ENCODE results near the gene FEV.
"Not testable (repeated sequence)": the region's sequence is repeated elsewhere in the genome, so short reads cannot be mapped to it uniquely, and the experiment has no call there.

The FEV gene

DNA sequence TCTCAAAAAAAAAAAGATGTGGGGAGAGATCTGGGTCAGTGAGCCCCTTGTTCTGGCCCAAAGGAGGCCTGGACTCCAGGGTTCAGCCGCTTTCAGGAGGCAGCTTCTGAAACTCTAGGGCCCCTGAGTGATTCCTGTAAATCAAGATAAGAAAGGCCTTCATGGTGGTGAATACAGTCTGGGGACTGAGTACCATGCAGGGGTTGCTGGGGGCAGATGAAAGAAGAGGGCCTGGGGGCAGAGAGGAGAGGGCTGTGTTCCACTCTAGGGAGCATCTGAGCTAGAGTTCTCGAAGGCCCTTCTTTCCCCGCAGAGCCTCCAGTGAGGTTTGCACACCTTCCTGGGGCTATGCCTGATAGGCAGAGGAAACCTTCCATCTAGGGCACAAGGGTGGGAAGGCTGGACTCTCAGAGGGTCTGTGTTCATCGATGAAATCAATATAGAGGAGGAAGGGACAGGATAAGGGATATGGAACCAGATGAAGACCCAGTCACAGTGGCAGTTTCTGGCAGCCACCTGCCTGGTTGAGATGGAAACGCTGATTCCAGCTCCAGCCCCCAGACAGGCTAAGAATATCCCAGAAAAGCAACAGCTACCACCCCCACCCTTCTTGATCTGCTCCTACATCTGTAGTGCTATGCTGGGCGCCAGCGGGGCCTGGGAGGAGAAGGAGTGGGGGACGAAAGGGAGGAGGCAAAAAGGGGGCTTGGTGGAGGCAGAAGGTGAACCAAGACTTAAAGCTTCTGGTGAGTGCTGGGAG is 30.3 kb downstream of the FEV start:
- TF ChIP-seq PAX5 (IDR thresholded peaks at IDR 0.05; ENCODE audit: insufficient read depth, low read length, severe bottlenecking) (no peak), SPI1 (IDR thresholded peaks at IDR 0.05; ENCODE audit: low read depth, low read length) (no peak), TAF1 (IDR thresholded peaks at IDR 0.05; ENCODE audit: low read depth, low read length) (no peak), POLR2AphosphoS5 (IDR thresholded peaks at IDR 0.05; ENCODE audit: low read depth, low read length) (no peak), POU2F2 (IDR thresholded peaks at IDR 0.05; ENCODE audit: low read depth, low read length) (no peak), POLR2A (IDR thresholded peaks at IDR 0.05; ENCODE audit: low read depth, low read length) (no peak)
- FAIRE-seq (no peak), DNase-seq (ENCODE audit: insufficient read length, low spot score) (no peak)

DNA sequence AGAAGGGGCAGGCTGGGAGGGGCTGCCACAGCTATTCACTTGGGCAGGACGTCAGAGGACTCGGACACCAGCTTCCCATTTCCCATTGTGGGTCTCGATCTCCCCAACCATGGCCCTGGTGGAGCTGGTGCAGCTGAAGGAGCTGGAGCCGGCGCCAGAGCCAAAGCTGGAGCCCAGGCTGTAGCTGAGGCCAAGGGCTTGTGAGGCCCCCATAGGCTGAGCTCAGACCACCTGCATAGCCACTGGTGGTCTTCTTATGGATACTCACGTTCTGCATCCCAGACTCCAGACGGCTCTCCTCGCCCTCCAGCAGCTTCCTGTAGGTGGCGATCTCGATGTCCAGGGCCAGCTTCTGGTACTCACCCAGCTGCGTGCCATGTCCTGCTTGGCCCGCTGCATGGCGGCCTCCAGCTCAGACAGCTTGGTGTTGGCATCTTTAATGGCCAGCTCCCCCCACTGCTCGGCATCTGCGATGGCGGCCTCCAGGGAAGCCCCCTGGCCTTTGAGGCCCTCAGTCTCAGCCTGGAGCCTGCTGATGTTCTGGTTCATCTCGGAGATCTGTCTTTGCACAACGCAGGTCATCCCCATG is 31.5 kb downstream of the FEV start:
- DNase-seq (ENCODE audit: insufficient read length, low spot score) (no peak), FAIRE-seq (no peak)
- TF ChIP-seq PAX5 (IDR thresholded peaks at IDR 0.05; ENCODE audit: insufficient read depth, low read length, severe bottlenecking) (no peak), POLR2AphosphoS5 (IDR thresholded peaks at IDR 0.05; ENCODE audit: low read depth, low read length) (no peak), POLR2A (IDR thresholded peaks at IDR 0.05; ENCODE audit: low read depth, low read length) (no peak), TAF1 (IDR thresholded peaks at IDR 0.05; ENCODE audit: low read depth, low read length) (no peak), SPI1 (IDR thresholded peaks at IDR 0.05; ENCODE audit: low read depth, low read length) (no peak), POU2F2 (IDR thresholded peaks at IDR 0.05; ENCODE audit: low read depth, low read length) (no peak)

DNA sequence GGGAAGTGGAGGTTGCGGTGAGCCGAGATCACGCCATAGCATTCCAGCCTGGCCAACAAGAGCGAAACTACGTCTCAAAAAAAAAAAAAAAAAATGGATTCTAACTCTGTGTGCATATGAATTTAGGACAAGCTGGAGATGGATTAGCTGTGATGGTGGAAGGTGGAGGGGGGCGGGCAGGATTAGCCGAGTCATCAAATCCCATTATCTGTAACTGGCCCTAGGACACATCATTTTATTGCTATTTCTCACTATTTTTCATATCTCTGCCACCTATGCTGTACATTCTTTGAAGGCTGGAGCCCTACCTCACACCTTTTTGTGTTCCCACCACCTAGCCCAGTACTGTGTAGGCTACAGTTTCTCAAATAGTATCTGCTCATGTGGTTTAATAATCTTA is 32.8 kb downstream of the FEV start:
- TF ChIP-seq SPI1 (IDR thresholded peaks at IDR 0.05; ENCODE audit: low read depth, low read length) (no peak), PAX5 (IDR thresholded peaks at IDR 0.05; ENCODE audit: insufficient read depth, low read length, severe bottlenecking) (no peak), POU2F2 (IDR thresholded peaks at IDR 0.05; ENCODE audit: low read depth, low read length) (no peak), POLR2AphosphoS5 (IDR thresholded peaks at IDR 0.05; ENCODE audit: low read depth, low read length) (no peak), TAF1 (IDR thresholded peaks at IDR 0.05; ENCODE audit: low read depth, low read length) (no peak), POLR2A (IDR thresholded peaks at IDR 0.05; ENCODE audit: low read depth, low read length) (no peak)
- DNase-seq (ENCODE audit: insufficient read length, low spot score) (no peak), FAIRE-seq (no peak)

- no peak for TF ChIP-seq TAF1 (IDR thresholded peaks at IDR 0.05; ENCODE audit: low read depth, low read length)
- DNase-seq (ENCODE audit: insufficient read length, low spot score) (no peak), FAIRE-seq (no peak)
Observed at GRCh38 chr2:218946621-218947020, 38.4 kb downstream of the FEV start.

DNA sequence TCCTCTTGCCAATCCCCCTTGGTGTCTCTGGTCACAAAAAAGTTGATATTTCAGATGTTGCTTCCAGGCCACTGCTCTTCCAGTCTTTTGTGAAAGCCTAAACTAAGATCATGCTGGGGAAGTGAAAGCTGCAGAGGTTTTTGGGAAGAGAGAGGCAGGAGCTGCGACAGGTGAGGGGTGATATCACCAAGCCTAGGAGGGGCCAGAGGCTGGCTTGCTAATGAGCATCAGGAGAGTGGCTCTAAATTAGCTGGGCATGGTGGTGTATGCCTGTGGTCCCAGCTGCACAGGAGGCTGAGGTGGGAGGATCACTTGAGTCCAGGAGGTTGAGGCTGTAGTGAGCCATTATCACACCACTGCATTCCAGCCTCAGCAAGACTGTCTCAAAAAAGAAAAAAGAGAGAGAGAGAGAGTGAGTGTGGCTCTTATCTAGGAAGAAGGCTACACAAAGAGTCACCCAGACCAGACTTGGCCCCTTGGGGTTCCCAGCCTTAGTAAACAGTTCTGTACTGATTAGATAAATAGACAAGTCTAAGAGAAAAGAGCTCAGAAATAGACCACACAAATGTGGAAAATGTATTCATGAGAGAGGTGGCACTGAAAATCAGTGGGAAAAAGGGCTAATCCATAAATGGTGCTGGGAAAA is 40.1 kb downstream of the FEV start:
- no peak for TF ChIP-seq POLR2A (IDR thresholded peaks at IDR 0.05; ENCODE audit: low read depth, low read length)
- no peak for DNase-seq (ENCODE audit: insufficient read length, low spot score)
- FAIRE-seq, result no peak

DNA sequence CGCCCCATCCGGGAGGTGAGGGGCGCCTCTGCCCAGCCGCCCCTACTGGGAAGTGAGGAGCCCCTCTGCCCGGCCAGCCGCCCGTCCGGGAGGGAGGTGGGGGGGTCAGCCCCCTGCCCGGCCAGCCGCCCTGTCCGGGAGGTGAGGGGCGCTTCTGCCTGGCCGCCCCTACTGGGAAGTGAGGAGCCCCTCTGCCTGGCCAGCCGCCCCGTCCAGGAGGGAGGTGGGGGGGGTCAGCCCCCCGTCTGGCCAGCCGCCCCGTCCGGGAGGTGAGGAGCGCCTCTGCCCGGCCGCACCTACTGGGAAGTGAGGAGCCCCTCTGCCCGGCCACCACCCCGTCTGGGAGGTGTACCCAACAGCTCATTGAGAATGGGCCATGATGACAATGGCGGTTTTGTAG is 53.2 kb downstream of the FEV start:
- FAIRE-seq; DNase-seq (ENCODE audit: insufficient read length, low spot score): not testable (repeated sequence)

Measured in GM12891 (cell line).